Stimulated activated effector memory CD8-positive, alpha-beta T cell treated with anti-CD3 and anti-CD28 coated beads, Interleukin-12 subunit alpha, Interleukin-12 subunit beta, amount 100 ng/mL, for 72 hours (primary cell): ENCODE data around the gene STK24.
A peak's percentile ranks its signal among the peaks of the same experiment; 100 is the strongest.
"Not testable (repeated sequence)": the region's sequence is repeated elsewhere in the genome, so short reads cannot be mapped to it uniquely, and the experiment has no call there.

Experiments
- ATAC-seq: fragments of 150-1000 bp; cut with Tn5 transposase; 2 replicates; pipeline ENCODE4 v1.10.0; 2021
- DNase-seq, 2 donors: peaks; one replicate each; pipeline ENCODE4 v3.0.0; 2021 to 2022; ENCODE audit warnings: low spot score in 2 of 2
- H3K27ac Mint-ChIP-seq: one replicate; pipeline ENCODE4 v1.8.0; 2022; ENCODE audit warnings: mild to moderate bottlenecking, mixed read lengths
- H3K36me3 Mint-ChIP-seq: one replicate; pipeline ENCODE4 v1.8.0; 2022; ENCODE audit warnings: mild to moderate bottlenecking, mixed read lengths
- H3K4me1 Mint-ChIP-seq: one replicate; pipeline ENCODE4 v1.8.0; 2022; ENCODE audit warnings: mixed read lengths
- H3K4me3 Mint-ChIP-seq: one replicate; pipeline ENCODE4 v1.8.0; 2022; ENCODE audit warnings: mild to moderate bottlenecking, mixed read lengths
- H3K9me3 Mint-ChIP-seq: one replicate; pipeline ENCODE4 v1.8.0; 2022; ENCODE audit warnings: mixed read lengths

The STK24 gene

DNA sequence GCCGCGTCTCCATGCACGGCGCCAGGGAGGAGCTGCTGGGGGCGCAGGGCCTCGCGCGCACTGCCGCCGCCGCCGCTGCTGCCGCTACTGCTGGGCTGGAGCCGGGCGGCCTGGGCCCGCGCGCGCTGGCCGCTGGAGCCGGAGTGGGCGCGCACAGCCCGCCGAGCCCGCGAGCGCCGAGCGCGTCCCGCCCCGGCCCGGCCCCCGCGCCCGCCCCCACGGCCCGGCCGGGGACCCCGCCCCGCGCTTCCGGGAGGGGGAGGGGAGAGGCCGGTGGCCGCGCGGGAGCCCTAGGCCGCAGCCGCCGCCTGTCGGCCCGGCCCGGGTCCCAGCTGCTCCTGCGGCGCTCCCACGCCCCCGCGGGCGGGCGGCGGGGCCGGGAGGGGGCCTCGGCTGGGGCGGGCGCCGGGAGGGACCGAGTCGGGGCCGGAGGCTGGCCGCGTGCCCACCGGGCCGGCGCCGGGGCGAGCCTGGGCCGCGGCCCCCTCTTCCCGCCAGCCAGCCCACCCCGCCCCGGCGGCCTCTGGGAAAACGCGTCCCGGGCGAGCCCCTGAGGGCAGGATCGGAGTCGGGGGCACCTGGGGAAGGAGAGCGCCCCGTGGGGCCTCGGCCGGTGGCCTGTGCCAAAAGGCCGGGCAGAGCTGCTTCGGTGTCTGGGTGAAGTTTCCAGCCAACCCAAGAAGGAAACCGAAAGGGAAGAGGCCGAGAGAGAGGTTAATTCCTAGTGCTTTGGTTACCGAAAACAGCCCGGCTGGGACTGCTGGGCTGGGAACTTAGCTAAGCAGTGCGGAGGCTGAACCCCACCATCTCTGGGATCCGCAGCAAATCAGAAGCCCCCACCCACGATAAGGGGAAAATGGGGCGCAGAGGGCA, at the start of gene STK24:
STK24 (minus strand) TSS at position 145 of the 873 bp plus-strand sequence. CDS start 321 bp downstream, outside the sequence.
- ATAC-seq (peak; percentile 74), DNase-seq (peak; percentile 66 to 83)
- Mint-ChIP-seq H3K36me3 (peaks cover 38% of the 10 kb centered on the region), H3K4me1 (peaks cover 29% of the 10 kb centered on the region), H3K4me3 (peak within 1 kb of the TSS; percentile 87), H3K27ac (peak within 1 kb of the TSS; percentile 96), H3K9me3 (no peaks in the 10 kb centered on the region)

DNA sequence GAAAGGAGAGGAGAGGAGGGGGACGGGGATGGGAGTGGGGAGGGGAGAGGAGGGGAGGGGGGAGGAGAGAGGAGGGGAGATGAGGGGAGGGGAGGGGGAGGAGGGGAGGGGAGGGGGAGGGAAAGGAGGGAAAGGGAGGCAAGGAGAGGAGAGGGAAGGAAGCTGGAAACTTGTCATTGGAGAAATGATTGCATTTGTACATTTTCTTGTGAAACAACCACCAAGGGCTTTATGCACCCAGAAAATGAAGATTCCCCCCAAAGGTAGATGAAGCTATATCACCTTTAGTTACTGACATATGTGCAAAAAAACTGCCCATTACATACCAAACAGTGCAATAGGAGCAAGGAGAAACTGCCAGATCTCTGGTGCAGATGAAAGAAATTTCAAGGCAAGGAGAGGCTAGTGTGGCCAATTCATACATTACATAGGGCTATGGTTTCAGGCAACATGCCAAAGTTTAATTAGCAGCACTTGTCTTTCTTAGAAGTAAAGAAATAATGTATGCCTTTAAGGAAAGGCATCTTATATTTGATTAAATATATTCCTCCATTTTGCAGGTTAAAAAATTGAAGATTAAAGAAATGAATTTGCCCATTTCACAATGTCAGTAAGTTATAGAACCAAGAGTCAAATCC, 49.5 kb upstream of the STK24 start:
- ATAC-seq: no peak
- H3K4me1 Mint-ChIP-seq: no peaks in the 10 kb centered on the region
- no peaks in the 10 kb centered on the region for H3K36me3 Mint-ChIP-seq
- no peaks in the 10 kb centered on the region for H3K9me3 Mint-ChIP-seq
- no peak for DNase-seq
- no peak overlapping the region for H3K4me3 Mint-ChIP-seq
- no peak overlapping the region for H3K27ac Mint-ChIP-seq

DNA sequence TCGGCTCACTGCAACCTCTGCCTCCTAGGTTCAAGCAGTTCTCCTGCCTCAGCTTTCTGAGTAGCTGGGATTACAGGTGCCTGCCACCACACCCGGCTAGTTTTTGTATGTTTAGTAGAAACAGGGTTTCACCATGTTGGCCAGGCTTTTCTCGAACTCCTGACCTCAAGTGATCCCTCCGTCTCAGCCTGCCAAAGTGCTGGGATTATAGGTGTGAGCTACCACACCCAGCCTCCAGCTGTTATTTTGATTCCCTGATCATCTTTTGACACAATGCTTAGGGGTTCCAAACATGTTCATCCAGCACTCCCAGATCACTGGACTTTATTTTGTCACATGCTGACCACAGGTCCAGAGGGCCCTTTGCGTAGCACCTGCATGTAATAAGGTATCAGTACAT, 47.7 kb upstream of the STK24 start:
- not testable (repeated sequence) for H3K9me3 Mint-ChIP-seq, DNase-seq, H3K27ac Mint-ChIP-seq, H3K4me3 Mint-ChIP-seq, H3K4me1 Mint-ChIP-seq, ATAC-seq, H3K36me3 Mint-ChIP-seq

- no peak overlapping the region for H3K27ac Mint-ChIP-seq
- H3K9me3 Mint-ChIP-seq: no peaks in the 10 kb centered on the region
- H3K36me3 Mint-ChIP-seq: no peaks in the 10 kb centered on the region
- no peaks in the 10 kb centered on the region for H3K4me1 Mint-ChIP-seq
- DNase-seq (no peak), ATAC-seq (no peak)
- H3K4me3 Mint-ChIP-seq: no peak overlapping the region
Observed at GRCh38 chr13:98622931-98623331, 46.0 kb upstream of the STK24 start.

- Mint-ChIP-seq H3K4me3 (no peak overlapping the region), H3K4me1 (no peaks in the 10 kb centered on the region)
- ATAC-seq: no peak
Observed at GRCh38 chr13:98619556-98619955, 42.6 kb upstream of the STK24 start.

DNA sequence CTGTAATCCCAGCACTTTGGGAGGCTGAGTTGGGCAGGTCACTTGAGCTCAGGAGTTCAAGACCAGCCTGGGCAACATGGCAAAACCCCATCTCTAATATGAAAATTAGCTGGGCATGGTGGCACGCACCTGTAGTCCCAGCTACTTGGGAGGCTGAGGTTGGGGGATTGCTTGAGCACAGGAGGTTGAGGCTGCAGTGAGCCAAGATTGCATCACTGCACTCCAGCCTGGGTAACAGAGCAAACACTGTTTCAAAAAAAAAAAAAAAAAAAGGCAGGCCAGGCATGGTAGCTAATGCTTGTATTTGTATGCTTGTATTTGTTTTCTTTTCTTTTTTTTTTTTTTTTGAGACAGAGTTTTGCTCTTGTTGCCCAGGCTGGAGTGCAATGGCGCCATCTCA, 38.7 kb upstream of the STK24 start:
- not testable (repeated sequence) for DNase-seq, ATAC-seq, H3K36me3 Mint-ChIP-seq, H3K4me1 Mint-ChIP-seq, H3K4me3 Mint-ChIP-seq, H3K9me3 Mint-ChIP-seq, H3K27ac Mint-ChIP-seq

More at GRCh38 chr13:98619556-98619955, 42.6 kb upstream of the STK24 start:
- no peak overlapping the region for H3K27ac Mint-ChIP-seq
- no peak for DNase-seq
- no peaks in the 10 kb centered on the region for H3K36me3 Mint-ChIP-seq
- no peaks in the 10 kb centered on the region for H3K9me3 Mint-ChIP-seq

DNA sequence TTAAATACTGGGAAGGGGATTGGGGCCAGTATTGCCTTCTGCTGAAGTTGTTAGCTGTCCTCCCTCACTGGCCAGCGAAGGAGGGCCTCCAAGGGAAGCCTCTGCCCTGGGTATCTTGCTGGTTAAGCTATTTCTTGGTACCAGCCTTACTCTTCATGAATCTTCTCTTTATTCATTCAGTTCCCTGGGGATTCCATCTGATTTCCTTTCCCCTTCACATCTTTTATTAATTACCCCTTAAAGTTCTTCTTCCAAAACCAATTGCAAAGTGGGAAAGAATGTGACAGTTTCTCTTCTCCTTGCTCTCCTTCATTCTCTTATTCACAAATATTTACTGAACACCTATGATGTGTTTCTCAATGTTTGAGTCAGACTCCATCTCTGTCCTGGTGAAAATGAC, 36.7 kb upstream of the STK24 start:
- no peak for DNase-seq
- Mint-ChIP-seq H3K36me3 (no peaks in the 10 kb centered on the region), H3K27ac (no peak overlapping the region), H3K4me3 (no peak overlapping the region), H3K9me3 (no peaks in the 10 kb centered on the region), H3K4me1 (no peaks in the 10 kb centered on the region)
- no peak for ATAC-seq

DNA sequence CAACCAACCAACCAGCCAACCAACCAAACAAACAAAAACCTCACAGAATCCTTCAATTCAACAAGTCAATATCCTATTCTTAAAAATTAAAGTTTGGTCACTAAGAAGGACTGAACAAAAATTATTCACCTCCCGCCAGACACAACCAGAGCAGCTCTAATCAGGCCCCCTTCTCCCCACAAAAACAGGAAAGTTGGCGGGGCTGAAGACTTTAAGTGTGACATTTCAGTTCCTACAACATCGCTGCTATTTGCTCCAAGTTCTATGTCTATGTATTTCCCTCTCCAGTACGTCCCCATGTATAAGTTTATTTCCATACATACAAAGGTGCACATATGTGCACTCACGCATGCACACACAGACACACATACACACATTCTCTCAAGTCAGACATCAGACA, 32.8 kb upstream of the STK24 start:
- H3K4me1 Mint-ChIP-seq: no peaks in the 10 kb centered on the region

GRCh38 chr13:98606296-98606695, 29.4 kb upstream of the STK24 start:
- Mint-ChIP-seq H3K4me3 (no peak overlapping the region), H3K36me3 (no peaks in the 10 kb centered on the region), H3K27ac (no peak overlapping the region), H3K4me1 (no peaks in the 10 kb centered on the region), H3K9me3 (no peaks in the 10 kb centered on the region)
- no peak for DNase-seq
- ATAC-seq: no peak

More for the DNA sequence above, 32.8 kb upstream of the STK24 start:
- Mint-ChIP-seq H3K4me3 (no peak overlapping the region), H3K9me3 (no peaks in the 10 kb centered on the region), H3K27ac (no peak overlapping the region), H3K36me3 (no peaks in the 10 kb centered on the region)
- no peak for DNase-seq
- ATAC-seq: no peak

DNA sequence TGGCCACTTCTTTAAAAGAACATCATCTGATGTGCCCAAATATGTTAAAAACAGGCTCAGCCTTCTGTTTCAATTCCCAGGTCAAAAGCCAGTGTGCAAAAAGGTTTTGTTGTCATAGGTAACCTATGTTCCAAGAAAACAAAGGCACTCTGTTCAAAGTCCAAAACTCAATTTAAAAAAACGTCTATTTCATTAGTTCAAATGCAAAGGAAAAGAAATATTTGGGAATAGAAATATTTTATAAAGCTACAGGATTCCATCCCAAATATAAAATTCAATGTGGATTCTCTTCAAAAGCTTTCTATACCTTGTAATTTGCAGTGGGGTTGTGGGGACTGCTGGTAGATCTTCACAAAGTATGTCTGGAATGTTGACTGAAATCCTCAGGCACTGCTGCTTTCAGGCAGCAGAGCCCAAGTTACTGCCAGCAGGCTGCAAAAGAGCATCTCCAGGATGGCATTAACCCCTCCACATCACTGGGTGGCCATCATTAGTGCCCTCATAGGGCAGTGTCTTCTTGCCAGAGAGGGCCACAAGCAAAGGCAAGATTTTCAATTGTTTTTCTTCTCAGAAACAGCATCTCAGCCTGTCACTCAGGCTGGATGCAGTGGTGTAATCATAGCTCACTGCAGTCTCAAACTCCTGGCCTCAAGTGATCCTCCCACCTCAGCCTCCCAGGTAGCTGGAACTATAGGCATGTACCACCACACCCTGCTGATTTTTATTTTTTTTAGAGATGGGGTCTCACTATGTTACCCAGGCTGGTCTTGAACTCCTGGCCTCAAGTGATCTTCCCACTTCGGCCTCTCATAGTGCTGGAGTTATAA, 22.8 kb upstream of the STK24 start:
- Mint-ChIP-seq H3K9me3 (peaks cover 2% of the 10 kb centered on the region), H3K4me1 (peaks cover 21% of the 10 kb centered on the region), H3K36me3 (no peaks in the 10 kb centered on the region), H3K4me3 (no peak overlapping the region), H3K27ac (no peak overlapping the region)
- no peak for ATAC-seq
- DNase-seq: no peak

- ATAC-seq (no peak), DNase-seq (no peak)
- H3K36me3 Mint-ChIP-seq: no peaks in the 10 kb centered on the region
- no peak overlapping the region for H3K27ac Mint-ChIP-seq
- peaks cover 21% of the 10 kb centered on the region for H3K4me1 Mint-ChIP-seq
- peaks cover 2% of the 10 kb centered on the region for H3K9me3 Mint-ChIP-seq
- no peak overlapping the region for H3K4me3 Mint-ChIP-seq
Observed at GRCh38 chr13:98598043-98598442, 21.1 kb upstream of the STK24 start.

DNA sequence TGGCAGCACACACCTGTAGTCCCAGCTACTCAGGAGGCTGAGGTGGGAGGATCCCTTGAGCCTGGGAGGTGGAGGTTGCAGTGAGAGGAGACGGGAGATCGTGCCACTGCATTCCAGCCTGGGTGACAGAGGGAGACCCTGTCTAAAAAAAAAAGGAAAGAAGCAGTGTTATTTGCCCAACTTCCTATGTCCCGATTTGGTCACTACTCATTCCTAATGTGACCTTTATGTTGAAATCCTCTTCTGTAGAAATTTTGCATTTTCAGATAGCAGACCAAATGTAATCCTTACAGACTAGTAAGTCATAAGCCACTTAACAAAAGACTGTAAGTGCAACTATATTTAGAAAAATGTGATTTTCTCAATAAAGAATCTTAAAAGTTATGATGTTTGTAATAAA, 18.2 kb upstream of the STK24 start:
- Mint-ChIP-seq H3K4me1 (peaks cover 21% of the 10 kb centered on the region), H3K4me3 (no peak overlapping the region), H3K9me3 (peaks cover 2% of the 10 kb centered on the region), H3K36me3 (no peaks in the 10 kb centered on the region), H3K27ac (no peak overlapping the region)
- ATAC-seq (no peak), DNase-seq (no peak)

DNA sequence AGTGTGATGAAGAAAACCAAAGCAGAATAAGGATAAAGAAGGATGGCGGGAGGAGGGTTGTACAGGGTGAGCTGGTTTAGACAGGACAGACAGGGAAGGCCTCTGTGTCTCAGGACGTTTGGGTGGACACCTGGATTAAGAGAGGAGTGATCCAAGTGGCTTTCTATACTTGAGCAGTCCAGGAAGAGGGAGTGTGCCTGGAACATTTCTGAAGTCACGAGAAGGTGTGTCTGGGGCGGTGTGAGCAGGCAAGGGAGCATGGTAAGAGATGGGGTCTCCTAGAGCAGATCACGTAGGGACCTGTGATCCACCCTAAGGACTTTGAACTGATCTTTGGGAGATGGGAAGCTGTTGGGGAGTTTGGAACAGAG, 15.4 kb upstream of the STK24 start:
- ATAC-seq (no peak), DNase-seq (no peak)
- no peaks in the 10 kb centered on the region for H3K36me3 Mint-ChIP-seq
- no peak overlapping the region for H3K27ac Mint-ChIP-seq
- peaks cover 15% of the 10 kb centered on the region for H3K4me1 Mint-ChIP-seq
- H3K4me3 Mint-ChIP-seq: no peak overlapping the region
- peaks cover 6% of the 10 kb centered on the region for H3K9me3 Mint-ChIP-seq

GRCh38 chr13:98591721-98592361, 14.9 kb upstream of the STK24 start:
- ATAC-seq (no peak), DNase-seq (no peak)
- H3K36me3 Mint-ChIP-seq: no peaks in the 10 kb centered on the region
- no peak overlapping the region for H3K27ac Mint-ChIP-seq
- H3K9me3 Mint-ChIP-seq: peaks cover 6% of the 10 kb centered on the region
- H3K4me3 Mint-ChIP-seq: no peak overlapping the region
- peaks cover 11% of the 10 kb centered on the region for H3K4me1 Mint-ChIP-seq

DNA sequence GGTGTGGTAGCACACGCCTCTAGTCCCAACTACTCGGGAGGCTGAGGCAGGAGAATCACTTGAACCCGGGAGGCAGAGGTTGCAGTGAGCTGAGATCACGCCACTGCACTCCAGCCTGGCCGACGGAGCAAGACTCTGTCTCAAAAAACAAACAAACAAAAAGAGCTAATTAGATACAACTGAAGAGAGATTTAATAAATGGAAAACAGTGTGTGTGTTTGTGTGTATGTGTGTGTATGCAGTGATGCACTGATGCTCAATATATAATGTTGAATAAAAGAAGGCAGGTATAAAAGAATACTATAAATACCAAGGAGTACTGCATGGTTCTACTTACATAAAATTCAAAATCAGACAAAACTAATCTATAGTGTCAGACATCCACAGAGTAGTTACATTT, 13.6 kb upstream of the STK24 start:
- not testable (repeated sequence) for ATAC-seq, H3K4me3 Mint-ChIP-seq

More for the DNA sequence above, 13.6 kb upstream of the STK24 start:
- not testable (repeated sequence) for DNase-seq, H3K9me3 Mint-ChIP-seq, H3K36me3 Mint-ChIP-seq, H3K4me1 Mint-ChIP-seq, H3K27ac Mint-ChIP-seq
